Measurements from ENCODE around the gene EHD2.

DNA sequence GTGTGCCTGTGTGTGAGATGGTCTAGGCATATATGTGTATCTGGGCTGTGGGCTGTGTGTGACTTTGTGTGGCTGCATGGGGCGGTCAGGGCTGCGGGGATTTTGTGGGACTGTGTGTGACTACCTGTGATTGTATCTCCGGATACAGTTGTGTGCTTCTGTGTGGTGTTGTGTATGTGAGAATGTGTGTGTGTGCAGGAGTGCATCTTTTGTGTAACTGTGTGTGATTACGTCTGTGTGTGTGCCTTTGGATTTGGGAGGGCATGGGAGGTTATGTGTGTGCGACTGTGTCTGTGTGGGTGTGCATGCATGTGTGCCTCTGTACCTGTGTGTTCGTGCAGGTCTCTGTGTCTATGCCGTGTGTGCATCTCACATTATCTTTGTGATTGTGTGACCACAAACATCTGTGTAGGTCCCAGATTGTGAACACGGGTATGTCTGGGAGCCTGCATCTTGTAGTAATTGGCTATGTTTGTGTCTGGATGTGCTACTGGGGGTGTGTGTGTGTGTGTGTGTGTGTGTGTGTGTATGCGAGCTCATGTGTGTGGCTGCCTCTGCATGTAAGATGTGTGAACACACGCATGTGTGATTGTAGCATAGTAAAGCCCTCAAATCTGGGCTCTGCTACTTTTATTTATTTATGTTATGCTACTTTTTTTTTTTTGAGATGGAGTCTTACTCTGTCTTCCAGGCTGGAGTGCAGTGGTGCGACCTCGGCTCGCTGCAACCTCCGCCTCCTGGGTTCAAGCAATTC is 7.6 kb downstream of the EHD2 start:
- TF ChIP-seq POLR2A (IDR thresholded peaks at IDR 0.05) = no peak
- TF ChIP-seq, protein P1, sequence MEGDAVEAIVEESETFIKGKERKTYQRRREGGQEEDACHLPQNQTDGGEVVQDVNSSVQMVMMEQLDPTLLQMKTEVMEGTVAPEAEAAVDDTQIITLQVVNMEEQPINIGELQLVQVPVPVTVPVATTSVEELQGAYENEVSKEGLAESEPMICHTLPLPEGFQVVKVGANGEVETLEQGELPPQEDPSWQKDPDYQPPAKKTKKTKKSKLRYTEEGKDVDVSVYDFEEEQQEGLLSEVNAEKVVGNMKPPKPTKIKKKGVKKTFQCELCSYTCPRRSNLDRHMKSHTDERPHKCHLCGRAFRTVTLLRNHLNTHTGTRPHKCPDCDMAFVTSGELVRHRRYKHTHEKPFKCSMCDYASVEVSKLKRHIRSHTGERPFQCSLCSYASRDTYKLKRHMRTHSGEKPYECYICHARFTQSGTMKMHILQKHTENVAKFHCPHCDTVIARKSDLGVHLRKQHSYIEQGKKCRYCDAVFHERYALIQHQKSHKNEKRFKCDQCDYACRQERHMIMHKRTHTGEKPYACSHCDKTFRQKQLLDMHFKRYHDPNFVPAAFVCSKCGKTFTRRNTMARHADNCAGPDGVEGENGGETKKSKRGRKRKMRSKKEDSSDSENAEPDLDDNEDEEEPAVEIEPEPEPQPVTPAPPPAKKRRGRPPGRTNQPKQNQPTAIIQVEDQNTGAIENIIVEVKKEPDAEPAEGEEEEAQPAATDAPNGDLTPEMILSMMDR (IDR thresholded peaks at IDR 0.05) = no peak
